Endothelial cell of umbilical vein (primary cell): Measurements from ENCODE around the gene LMO7. TPM values are rescaled to one million over a fixed set of nuclear protein-coding genes. Genes with fewer than 3 reads are reported as not detected.

Experiments
- BruUV-seq: library from RNA; stranded (reverse); fragments of 400-500 nt; replicated peaks from 2 replicates; lab custom pipeline; 2021; lab: Mats Ljungman, UMichigan
- CTCF ChIA-PET: fragments of 300-600, 350-600 bp; sonication (Branson Sonifier 250); formaldehyde crosslinking; loops from one replicate; lab custom pipeline; 2021; ENCODE audit warnings: antibody characterized with exemption, inconsistent platforms; lab: Charles Lee
- POLR2A ChIA-PET: fragments of 300-600, 350-600 bp; sonication (Branson Sonifier 250); formaldehyde crosslinking; loops from one replicate; lab custom pipeline; 2021; ENCODE audit warnings: antibody characterized with exemption, inconsistent platforms; lab: Charles Lee
- DNase-seq: peaks from one replicate; pipeline ENCODE4 v3.0.0-alpha.2; 2011; ENCODE audit warnings: low read depth, low spot score
- FAIRE-seq: peaks from 2 replicates; lab custom pipeline; 2011; peaks lifted over from hg19 to GRCh38; lab: Jason Lieb, UNC
- H2AFZ ChIP-seq: 2 replicates; pipeline ENCODE4 v1.6.0; 2012; ENCODE audit warnings: low read depth, low read length, control low read depth, inconsistent platforms
- H3K27ac ChIP-seq: 2 replicates; pipeline ENCODE4 v1.5.1; 2011; ENCODE audit warnings: low read depth, mild to moderate bottlenecking, control low read depth, low read length, moderate library complexity; ENCODE audit not compliant: insufficient read depth
- H3K27me3 ChIP-seq, 2 experiments: 2 replicates each; pipeline versions ENCODE4 v1.6.0 to v1.6.1; 2011; ENCODE audit warnings: low read length in 2 of 2, mixed read lengths in 1 of 2; ENCODE audit not compliant: control insufficient read depth in 2 of 2, insufficient read depth in 2 of 2
- H3K36me3 ChIP-seq, 2 experiments: 2 replicates in 1 of 2; 3 replicates in 1 of 2; pipeline ENCODE4 v1.5.1; 2011; ENCODE audit warnings: low read length in 2 of 2, mild to moderate bottlenecking in 1 of 2, moderate library complexity in 1 of 2; ENCODE audit not compliant: control insufficient read depth in 2 of 2, insufficient read depth in 2 of 2; ENCODE audit errors: extremely low read depth in 1 of 2
- H3K4me1 ChIP-seq: 3 replicates; pipeline ENCODE4 v1.5.1; 2011; ENCODE audit warnings: mild to moderate bottlenecking, low read length; ENCODE audit not compliant: control insufficient read depth, insufficient read depth; ENCODE audit errors: extremely low read depth
- H3K4me2 ChIP-seq: 2 replicates; pipeline ENCODE4 v1.6.1; 2011; ENCODE audit warnings: low read length, control low read depth, mixed read lengths; ENCODE audit not compliant: insufficient read depth
- H3K4me3 ChIP-seq, 3 experiments: fragments of 200-600 bp in 1 of 3; sonication (generic), shearing (Covaris generic) in 1 of 3; replicated peaks in 1 of 3; 2 replicates each; pipeline ENCODE4 v1.5.1; 2011 to 2016; ENCODE audit warnings: control low read depth in 3 of 3, low read length in 3 of 3, mild to moderate bottlenecking in 2 of 3, inconsistent platforms in 1 of 3, low read depth in 1 of 3, moderate library complexity in 1 of 3; ENCODE audit not compliant: insufficient read depth in 1 of 3
- H3K79me2 ChIP-seq: 2 replicates; pipeline ENCODE4 v1.6.0; 2012; ENCODE audit warnings: low read length, inconsistent platforms; ENCODE audit not compliant: control insufficient read depth, insufficient read depth
- H3K9ac ChIP-seq: replicated peaks from 2 replicates; pipeline ENCODE3; 2011; ENCODE audit warnings: low read length, control low read depth; ENCODE audit not compliant: insufficient read depth; ENCODE audit errors: extremely low read depth
- H3K9me1 ChIP-seq: replicated peaks from 3 replicates; pipeline ENCODE4 v1.6.0; 2011; ENCODE audit warnings: mild to moderate bottlenecking, low read length; ENCODE audit not compliant: control insufficient read depth, insufficient read depth; ENCODE audit errors: extremely low read depth
- H3K9me3 ChIP-seq: replicated peaks from 2 replicates; pipeline ENCODE4 v1.5.1; 2012; ENCODE audit warnings: low read length, inconsistent platforms; ENCODE audit not compliant: control insufficient read depth, insufficient read depth
- H4K20me1 ChIP-seq: replicated peaks from 2 replicates; pipeline ENCODE3; 2011; ENCODE audit warnings: mild to moderate bottlenecking, low read length; ENCODE audit not compliant: control insufficient read depth, insufficient read depth; ENCODE audit errors: extremely low read depth
- CTCF ChIP-seq, 2 donors: IDR thresholded peaks; 1 replicate in 1 of 2; 2 replicates in 1 of 2; pipeline ENCODE4 v1.5.1; 2011; ENCODE audit warnings: low read length in 2 of 2, mild to moderate bottlenecking in 2 of 2, moderate library complexity in 2 of 2, control low read depth in 1 of 2, inconsistent platforms in 1 of 2, low read depth in 1 of 2; ENCODE audit not compliant: insufficient read depth in 1 of 2; ENCODE audit errors: extremely low read depth in 1 of 2
- EZH2 ChIP-seq: IDR thresholded peaks from 2 replicates; pipeline ENCODE4 v1.6.1; 2012; ENCODE audit warnings: borderline replicate concordance, low read depth, mild to moderate bottlenecking, moderate library complexity, low read length, inconsistent platforms; ENCODE audit not compliant: severe bottlenecking
- FOS ChIP-seq: IDR thresholded peaks from 2 replicates; pipeline ENCODE4 v1.6.1; 2011; ENCODE audit warnings: mild to moderate bottlenecking, low read length, moderate library complexity, borderline replicate concordance; ENCODE audit not compliant: insufficient read depth
- GATA2 ChIP-seq: IDR thresholded peaks from 2 replicates; pipeline ENCODE4 v1.7.0; 2011; ENCODE audit warnings: low read depth, mild to moderate bottlenecking, moderate library complexity, mixed read lengths, low read length; ENCODE audit not compliant: insufficient read length, insufficient read depth
- JUN ChIP-seq: IDR thresholded peaks from 2 replicates; pipeline ENCODE4 v1.6.1; 2011; ENCODE audit warnings: borderline replicate concordance, low read depth; ENCODE audit not compliant: insufficient read length, insufficient read depth
- MAX ChIP-seq: IDR thresholded peaks from 2 replicates; pipeline ENCODE4 v1.6.1; 2011; ENCODE audit not compliant: insufficient read depth, insufficient read length
- MYC ChIP-seq: IDR thresholded peaks from one replicate; pipeline ENCODE4 v1.6.1; 2011; ENCODE audit warnings: mild to moderate bottlenecking, low read depth, low read length
- POLR2A ChIP-seq: IDR thresholded peaks from 2 replicates; pipeline ENCODE4 v1.6.1; 2012; ENCODE audit warnings: low read depth, mild to moderate bottlenecking, control low read depth, low read length
- POLR2AphosphoS5 ChIP-seq: IDR thresholded peaks from 2 replicates; pipeline ENCODE4 v1.6.1; 2012; ENCODE audit warnings: low read depth, mild to moderate bottlenecking, control low read depth, low read length, moderate library complexity; ENCODE audit not compliant: insufficient read depth
- dilution Hi-C: fragments of 300-500 bp; cut with MboI; formaldehyde crosslinking; loops from one replicate; pipeline ENCODE4 v1.15.0; 2019; ENCODE audit warnings: low sequenced_read_pairs; ENCODE audit not compliant: extremely low pct_ligation_motif_present
- intact Hi-C: fragments of 100-400 bp; cut with micrococcal nuclease; formaldehyde crosslinking; loops from one replicate; pipeline ENCODE4 v1.10.0; 2022
- polyA plus RNA-seq, 4 experiments: library from polyadenylated mRNA; depleted of rRNA in 3 of 4; stranded (reverse) in 3 of 4; unstranded in 1 of 4; fragments of >200 nt; gene quantifications; 2 replicates each; pipeline versions ENCODE4 v1.2.1 to v1.2.3, GENCODE V29; 2011 to 2012; ENCODE audit warnings: missing spikeins in 1 of 4
- total RNA-seq: library from RNA; stranded (reverse); gene quantifications from 2 replicates; pipeline ENCODE4 v1.2.3, GENCODE V29; 2021

LMO7 gene
- total and polyA plus RNA-seq, 2 donors (not counting 3 experiments of a cell fraction or from before 2014, with no cell fraction given) = 10.5 to 21.1 TPM

- no peaks in the 10 kb centered on the region for H3K9me3 ChIP-seq
- TF ChIP-seq MYC (no peak), GATA2 (no peak), CTCF (IDR thresholded peaks at IDR 0.05; ENCODE audit: extremely low read depth in 1 of 2, insufficient read depth in 1 of 2, low read depth in 1 of 2, low read length in 2 of 2) (no peak), EZH2 (no peak), POLR2AphosphoS5 (no peak), MAX (no peak), JUN (no peak), FOS (no peak), POLR2A (no peak)
- H3K4me1 ChIP-seq = peaks cover 9% of the 10 kb centered on the region
- no TSS peak for BruUV-seq
- no peaks in the 10 kb centered on the region for H3K36me3 ChIP-seq
- H3K27ac ChIP-seq = no peak overlapping the region
- no peaks in the 10 kb centered on the region for H4K20me1 ChIP-seq
- no peak overlapping the region for H3K4me3 ChIP-seq
- dilution Hi-C loops = no loop called here
- DNase-seq = no peak
- no peak overlapping the region for H3K4me2 ChIP-seq
- peak; percentile 12 for FAIRE-seq
- POLR2A ChIA-PET = no interaction called here
- peaks cover 1% of the 10 kb centered on the region for H3K79me2 ChIP-seq
- CTCF ChIA-PET = no interaction called here
- H3K27me3 ChIP-seq = no peaks in the 10 kb centered on the region
- intact Hi-C loops = no loop called here
- no peak overlapping the region for H2AFZ ChIP-seq
- H3K9ac ChIP-seq = no peak overlapping the region
- no peaks in the 10 kb centered on the region for H3K9me1 ChIP-seq
These were observed 2.8 kb upstream of the LMO7 start for GRCh38 chr13:75633285-75633684.
